HCT116 (cell line): ENCODE results near the gene RAP2B. TPM values are rescaled to one million over a fixed set of nuclear protein-coding genes. Genes with fewer than 3 reads are reported as not detected.

Source experiments
- ATAC-seq: fragments of 200-7000 bp; cut with Tn5 transposase; 2 replicates; pipeline ENCODE4 v1.9.1; 2020; ENCODE audit warnings: mild to moderate bottlenecking, moderate library complexity
- BruUV-seq: library from RNA; stranded (reverse); fragments of 400-500 nt; replicated peaks from 2 replicates; lab custom pipeline; 2021; lab: Mats Ljungman, UMichigan
- CTCF ChIA-PET: fragments of 300-600 bp; sonication (Branson Sonifier 250); formaldehyde crosslinking; loops from one replicate; lab custom pipeline; 2021; ENCODE audit warnings: antibody characterized with exemption; lab: Charles Lee
- POLR2A ChIA-PET: fragments of 300-600, 350-600 bp; sonication (Branson Sonifier 250); formaldehyde crosslinking; loops from one replicate; lab custom pipeline; 2021; ENCODE audit warnings: antibody characterized with exemption; lab: Charles Lee
- RAD21 ChIA-PET, 2 experiments: fragments of 300-600 bp; sonication (Branson Sonifier 250); formaldehyde crosslinking; loops; one replicate each; lab custom pipeline; 2023; ENCODE audit warnings: low total read pairs in 2 of 2; ENCODE audit not compliant: uncharacterized antibody in 2 of 2, unreplicated experiment in 2 of 2, low non-redundant PET in 1 of 2; lab: Charles Lee
- DNase-seq: peaks from one replicate; pipeline ENCODE4 v3.0.0-alpha.2; 2010; ENCODE audit warnings: low read depth, low spot score
- H2AFZ ChIP-seq: fragments of 200-600 bp; shearing (Covaris generic), sonication (generic); 2 replicates; pipeline ENCODE4 v1.6.1; 2017; ENCODE audit warnings: low read depth, mixed run types, mixed read lengths, antibody characterized with exemption, low read length; ENCODE audit not compliant: poor library complexity, severe bottlenecking
- H3K27ac ChIP-seq: 2 replicates; pipeline ENCODE4 v1.5.1; 2012; ENCODE audit warnings: low read depth, low read length
- H3K27me3 ChIP-seq: fragments of 200-600 bp; sonication (generic); 2 replicates; pipeline ENCODE4 v1.6.1; 2016; ENCODE audit warnings: mixed run types, low read length, mixed read lengths; ENCODE audit not compliant: insufficient read depth
- H3K36me3 ChIP-seq, 2 experiments: fragments of 200-500 bp in 1 of 2; fragments of 200-600 bp in 1 of 2; sonication (Bioruptor generic) in 1 of 2; sonication (generic) in 1 of 2; 2 replicates each; pipeline versions ENCODE4 v1.5.1 to v1.6.1; 2014 to 2016; ENCODE audit warnings: low read length in 2 of 2, inconsistent platforms in 1 of 2, mixed read lengths in 1 of 2, mixed run types in 1 of 2; ENCODE audit not compliant: insufficient read depth in 2 of 2, control insufficient read depth in 1 of 2
- H3K4me1 ChIP-seq, 2 experiments: fragments of 200-600 bp in 1 of 2; sonication (generic) in 1 of 2; 2 replicates each; pipeline versions ENCODE4 v1.5.1 to v1.6.1; 2012 to 2017; ENCODE audit warnings: low read length in 2 of 2, inconsistent platforms in 1 of 2, mild to moderate bottlenecking in 1 of 2, mixed read lengths in 1 of 2, mixed run types in 1 of 2, moderate library complexity in 1 of 2; ENCODE audit not compliant: insufficient read depth in 2 of 2, control insufficient read depth in 1 of 2
- H3K4me2 ChIP-seq: fragments of 200-600 bp; sonication (generic); 2 replicates; pipeline ENCODE4 v1.6.1; 2017; ENCODE audit warnings: mixed run types, low read length, mixed read lengths
- H3K4me3 ChIP-seq, 2 experiments: fragments of 200-600 bp in 1 of 2; sonication (generic) in 1 of 2; replicated peaks in 1 of 2; 2 replicates each; pipeline ENCODE4 v1.5.1; 2011 to 2016; ENCODE audit warnings: low read length in 2 of 2, control low read depth in 1 of 2, low read depth in 1 of 2, mild to moderate bottlenecking in 1 of 2, mixed read lengths in 1 of 2, mixed run types in 1 of 2
- H3K79me2 ChIP-seq: fragments of 200-600 bp; sonication (generic); 2 replicates; pipeline ENCODE4 v1.6.1; 2017; ENCODE audit warnings: mild to moderate bottlenecking, mixed run types, low read length, moderate library complexity, mixed read lengths; ENCODE audit not compliant: insufficient read depth
- H3K9ac ChIP-seq: fragments of 200-600 bp; sonication (generic); 2 replicates; pipeline ENCODE4 v1.6.1; 2016; ENCODE audit warnings: low read length, mixed read lengths
- H3K9me2 ChIP-seq: fragments of 200-600 bp; sonication (generic), shearing (Covaris generic); 2 replicates; pipeline ENCODE4 v1.6.1; 2017; ENCODE audit warnings: mixed run types, mild to moderate bottlenecking, moderate library complexity; ENCODE audit not compliant: insufficient read depth
- H3K9me3 ChIP-seq, 2 experiments: fragments of 200-500 bp in 1 of 2; fragments of 200-600 bp in 1 of 2; sonication (Bioruptor generic) in 1 of 2; sonication (generic) in 1 of 2; 2 replicates each; pipeline ENCODE4 v1.6.1; 2014 to 2017; ENCODE audit warnings: low read length in 2 of 2, mixed read lengths in 2 of 2, inconsistent platforms in 1 of 2, low read depth in 1 of 2, mild to moderate bottlenecking in 1 of 2, mixed run types in 1 of 2, moderate library complexity in 1 of 2; ENCODE audit not compliant: control insufficient read depth in 1 of 2, insufficient read depth in 1 of 2
- H4K20me1 ChIP-seq: fragments of 200-600 bp; sonication (generic), shearing (Covaris generic); 2 replicates; pipeline ENCODE4 v1.6.1; 2017; ENCODE audit warnings: mixed run types, mild to moderate bottlenecking, moderate library complexity; ENCODE audit not compliant: insufficient read depth
- CBX3 ChIP-seq: IDR thresholded peaks from 2 replicates; pipeline ENCODE4 v1.6.1; 2012; ENCODE audit warnings: low read depth
- EZH2phosphoT487 ChIP-seq: fragments of 200-600 bp; IDR thresholded peaks from 2 replicates; pipeline ENCODE4 v1.6.1; 2018; ENCODE audit warnings: antibody characterized with exemption, borderline replicate concordance
- FOSL1 ChIP-seq: IDR thresholded peaks from 2 replicates; pipeline ENCODE4 v1.6.1; 2012; ENCODE audit warnings: low read depth
- JUND ChIP-seq: IDR thresholded peaks from 2 replicates; pipeline ENCODE4 v1.6.1; 2012
- POLR2A ChIP-seq: IDR thresholded peaks from 2 replicates; pipeline ENCODE4 v1.7.0; 2011; ENCODE audit warnings: borderline replicate concordance; ENCODE audit not compliant: insufficient read depth, insufficient read length; ENCODE audit errors: extremely low read depth
- POLR2AphosphoS5 ChIP-seq: IDR thresholded peaks from 2 replicates; pipeline ENCODE4 v1.6.1; 2011; ENCODE audit warnings: mild to moderate bottlenecking, low read depth, low read length, moderate library complexity
- REST ChIP-seq: IDR thresholded peaks from 2 replicates; pipeline ENCODE4 v1.6.1; 2012; ENCODE audit warnings: low read depth
- SP1 ChIP-seq: IDR thresholded peaks from 2 replicates; pipeline ENCODE4 v1.6.1; 2012; ENCODE audit warnings: low read depth
- SRF ChIP-seq: IDR thresholded peaks from 2 replicates; pipeline ENCODE4 v1.6.1; 2012; ENCODE audit warnings: low read depth
- ZBTB33 ChIP-seq: IDR thresholded peaks from 2 replicates; pipeline ENCODE4 v1.6.1; 2011; ENCODE audit warnings: mild to moderate bottlenecking, low read length, moderate library complexity; ENCODE audit not compliant: insufficient replicate concordance; ENCODE audit errors: extremely low read depth
- ZFX ChIP-seq: fragments of 450-650 bp; IDR thresholded peaks from 2 replicates; pipeline ENCODE4 v1.6.1; 2017
- intact Hi-C: fragments of 100-400 bp; cut with micrococcal nuclease; formaldehyde crosslinking; loops from 2 replicates; pipeline ENCODE4 v1.10.0; 2022
- total RNA-seq: library from RNA; stranded (reverse); gene quantifications from one replicate; pipeline ENCODE4 v1.2.1, GENCODE V29; 2021; ENCODE audit not compliant: unreplicated experiment
- TF ChIP-seq, protein P1 (sequence below): IDR thresholded peaks from 2 replicates; pipeline ENCODE4 v1.6.1; 2012
- TF ChIP-seq, protein P2 (sequence below), 3 experiments: fragments of 200-600 bp in 1 of 3; sonication (generic) in 1 of 3; IDR thresholded peaks in 2 of 3; conservative IDR thresholded peaks in 1 of 3; 2 replicates each; pipeline ENCODE4 v1.5.1; 2012 to 2017; ENCODE audit warnings: low read depth in 2 of 3, low read length in 2 of 3, antibody characterized with exemption in 1 of 3, borderline replicate concordance in 1 of 3, control low read depth in 1 of 3, mild to moderate bottlenecking in 1 of 3, mixed read lengths in 1 of 3, mixed run types in 1 of 3, moderate library complexity in 1 of 3; ENCODE audit not compliant: insufficient read depth in 1 of 3

The RAP2B gene
- total RNA-seq, 1 experiment from 2014 or later, result 24.2 TPM

DNA sequence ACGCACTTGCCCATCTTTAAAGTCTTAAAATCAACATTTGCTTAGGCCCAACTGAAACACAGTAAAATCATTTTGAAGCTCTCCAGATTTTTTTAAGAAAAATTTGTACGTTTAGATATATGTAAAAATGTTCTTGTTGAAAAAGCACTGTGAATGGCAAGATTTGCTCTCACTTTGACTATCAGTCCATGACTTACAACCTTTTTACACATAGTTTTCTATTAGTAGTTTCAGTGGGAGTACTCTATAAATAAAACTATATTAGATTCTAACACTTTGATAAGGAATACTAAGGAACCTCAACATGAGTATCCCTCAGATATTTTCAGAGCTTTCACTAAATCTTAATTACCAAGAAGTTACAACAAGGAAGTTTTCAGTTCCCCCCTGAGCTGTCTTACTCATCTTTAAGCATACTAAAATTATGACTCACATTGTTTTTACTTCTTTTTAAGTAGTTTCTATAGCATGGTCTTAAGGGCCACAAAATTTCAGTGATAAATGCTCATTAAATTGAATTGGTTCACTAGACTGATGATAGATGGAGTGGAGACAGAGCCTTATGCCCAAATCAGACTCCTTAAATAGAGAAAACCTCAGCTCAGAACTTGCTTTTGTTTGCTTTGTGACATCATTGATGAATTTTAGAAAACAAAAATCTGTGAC, 31.6 kb upstream of the RAP2B start (continued):
- TF ChIP-seq POLR2AphosphoS5, result no peak
- TF ChIP-seq POLR2A, result no peak
- TF ChIP-seq CBX3, result no peak
- TF ChIP-seq JUND, result peak; percentile 79

DNA sequence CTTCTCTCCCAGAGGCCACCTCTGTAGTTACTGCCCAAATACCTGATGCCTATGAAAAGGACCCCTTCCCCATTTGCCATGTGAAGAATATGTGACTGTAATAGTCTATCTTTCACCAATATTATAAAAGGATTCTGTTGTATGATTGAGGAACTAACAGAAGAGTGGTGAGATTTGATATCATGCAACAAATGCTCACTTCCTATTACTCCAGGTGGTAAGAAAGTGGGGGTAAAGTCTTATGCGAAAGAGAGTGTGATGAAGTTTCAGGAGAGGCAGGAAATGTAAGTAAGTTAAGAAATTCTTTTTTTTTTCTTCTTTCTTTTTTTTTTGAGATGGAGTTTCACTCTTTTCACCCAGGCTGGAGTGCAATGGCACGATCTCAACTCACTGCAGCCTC, 24.4 kb upstream of the RAP2B start:
- no peaks in the 10 kb centered on the region for H3K36me3 ChIP-seq
- H3K4me3 ChIP-seq, result no peak overlapping the region
- ChIA-PET RAD21 (no interaction called here), CTCF (no interaction called here), POLR2A (no interaction called here)
- intact Hi-C loops, result loop anchor here (2.0 kb wide), 1 partner anchor 85 kb away; no protein-coding TSS in a partner anchor
- H3K27ac ChIP-seq, result peak overlapping the region; percentile 80; the same call in 1 of the 2 replicates
- no peak for DNase-seq
- H4K20me1 ChIP-seq, result no peaks in the 10 kb centered on the region
- no peaks in the 10 kb centered on the region for H3K9me3 ChIP-seq
- H3K9ac ChIP-seq, result no peak overlapping the region
- ATAC-seq, result no peak
- H3K9me2 ChIP-seq, result no peaks in the 10 kb centered on the region
- peak overlapping the region; percentile 24 for H2AFZ ChIP-seq
- H3K79me2 ChIP-seq, result no peaks in the 10 kb centered on the region
- no peaks in the 10 kb centered on the region for H3K27me3 ChIP-seq
- TF ChIP-seq, protein P1, sequence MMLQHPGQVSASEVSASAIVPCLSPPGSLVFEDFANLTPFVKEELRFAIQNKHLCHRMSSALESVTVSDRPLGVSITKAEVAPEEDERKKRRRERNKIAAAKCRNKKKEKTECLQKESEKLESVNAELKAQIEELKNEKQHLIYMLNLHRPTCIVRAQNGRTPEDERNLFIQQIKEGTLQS, result no peak
- no peak for TF ChIP-seq POLR2A
- no peak for TF ChIP-seq EZH2phosphoT487
- TF ChIP-seq SRF, result no peak
- TF ChIP-seq ZFX, result no peak
- no peak for TF ChIP-seq ZBTB33
- no peak for TF ChIP-seq REST
- no peak for TF ChIP-seq SP1
- TF ChIP-seq FOSL1, result no peak
- no peak for TF ChIP-seq CBX3
- TF ChIP-seq, protein P2, sequence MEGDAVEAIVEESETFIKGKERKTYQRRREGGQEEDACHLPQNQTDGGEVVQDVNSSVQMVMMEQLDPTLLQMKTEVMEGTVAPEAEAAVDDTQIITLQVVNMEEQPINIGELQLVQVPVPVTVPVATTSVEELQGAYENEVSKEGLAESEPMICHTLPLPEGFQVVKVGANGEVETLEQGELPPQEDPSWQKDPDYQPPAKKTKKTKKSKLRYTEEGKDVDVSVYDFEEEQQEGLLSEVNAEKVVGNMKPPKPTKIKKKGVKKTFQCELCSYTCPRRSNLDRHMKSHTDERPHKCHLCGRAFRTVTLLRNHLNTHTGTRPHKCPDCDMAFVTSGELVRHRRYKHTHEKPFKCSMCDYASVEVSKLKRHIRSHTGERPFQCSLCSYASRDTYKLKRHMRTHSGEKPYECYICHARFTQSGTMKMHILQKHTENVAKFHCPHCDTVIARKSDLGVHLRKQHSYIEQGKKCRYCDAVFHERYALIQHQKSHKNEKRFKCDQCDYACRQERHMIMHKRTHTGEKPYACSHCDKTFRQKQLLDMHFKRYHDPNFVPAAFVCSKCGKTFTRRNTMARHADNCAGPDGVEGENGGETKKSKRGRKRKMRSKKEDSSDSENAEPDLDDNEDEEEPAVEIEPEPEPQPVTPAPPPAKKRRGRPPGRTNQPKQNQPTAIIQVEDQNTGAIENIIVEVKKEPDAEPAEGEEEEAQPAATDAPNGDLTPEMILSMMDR (IDR thresholded peaks at IDR 0.05 in 2 of 3, conservative IDR thresholded peaks at IDR 0.05 in 1 of 3; ENCODE audit: borderline replicate concordance in 1 of 3, insufficient read depth in 1 of 3, low read depth in 2 of 3, low read length in 2 of 3), result no peak
- peaks cover 26 to 45% of the 10 kb centered on the region in 2 experiments for H3K4me1 ChIP-seq
- BruUV-seq, result no TSS peak
- no peak overlapping the region for H3K4me2 ChIP-seq
